Measurements from ENCODE around the gene RGL2. TPM values are rescaled to one million over a fixed set of nuclear protein-coding genes. Genes with fewer than 3 reads are reported as not detected.

RGL2 gene
- total and polyA plus RNA-seq, 2 of the 13 experiments (the other 11 are each of a cell fraction or from before 2014, with no cell fraction given): 22.9 to 47.4 TPM

DNA sequence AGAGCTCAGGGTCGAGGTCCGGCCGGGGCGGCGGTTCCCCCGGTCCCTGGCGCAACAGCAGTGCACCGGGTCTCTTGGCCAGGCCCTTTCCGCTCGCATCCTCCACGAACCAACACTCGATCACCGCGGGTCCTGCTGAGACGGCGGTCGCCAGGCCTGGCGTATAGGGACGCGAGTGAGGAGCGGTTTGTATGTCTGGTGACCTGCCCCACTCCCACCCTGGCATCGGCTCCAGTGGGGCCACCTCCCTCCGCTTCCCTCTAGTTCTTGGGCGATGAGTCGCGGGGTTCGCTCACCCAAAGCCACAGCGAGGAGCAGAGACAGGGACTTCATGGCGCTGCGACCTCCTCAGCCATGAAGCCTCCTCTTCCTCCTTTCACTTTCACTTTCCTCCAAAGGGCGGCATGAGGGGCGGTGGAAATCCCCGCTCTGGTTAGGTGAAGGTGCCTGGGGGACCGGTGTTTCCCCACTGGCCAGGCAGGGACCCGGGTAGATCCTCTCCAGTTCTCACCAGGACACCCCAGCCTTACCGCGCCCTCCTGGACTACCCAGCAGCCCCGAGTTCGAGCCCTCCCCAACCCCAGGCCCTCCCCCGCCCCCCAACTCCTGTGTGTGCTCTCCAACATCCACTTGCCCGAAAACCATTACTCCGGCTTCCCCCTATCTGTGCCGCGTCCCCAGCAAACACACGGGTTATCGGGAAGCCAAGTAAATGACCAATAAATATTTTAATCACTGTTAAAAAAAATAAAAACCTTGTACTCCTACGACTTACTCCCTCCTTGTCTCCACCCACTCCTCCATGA is 15.2 kb upstream of the RGL2 start, which contains the start of gene TAPBP (continued):
- TF ChIP-seq ZNF567 (CRISPR knock-in tag; IDR thresholded peaks at IDR 0.05; ENCODE audit: borderline replicate concordance): no peak; the same call in 1 of the 2 replicates
- TF ChIP-seq, protein P1, sequence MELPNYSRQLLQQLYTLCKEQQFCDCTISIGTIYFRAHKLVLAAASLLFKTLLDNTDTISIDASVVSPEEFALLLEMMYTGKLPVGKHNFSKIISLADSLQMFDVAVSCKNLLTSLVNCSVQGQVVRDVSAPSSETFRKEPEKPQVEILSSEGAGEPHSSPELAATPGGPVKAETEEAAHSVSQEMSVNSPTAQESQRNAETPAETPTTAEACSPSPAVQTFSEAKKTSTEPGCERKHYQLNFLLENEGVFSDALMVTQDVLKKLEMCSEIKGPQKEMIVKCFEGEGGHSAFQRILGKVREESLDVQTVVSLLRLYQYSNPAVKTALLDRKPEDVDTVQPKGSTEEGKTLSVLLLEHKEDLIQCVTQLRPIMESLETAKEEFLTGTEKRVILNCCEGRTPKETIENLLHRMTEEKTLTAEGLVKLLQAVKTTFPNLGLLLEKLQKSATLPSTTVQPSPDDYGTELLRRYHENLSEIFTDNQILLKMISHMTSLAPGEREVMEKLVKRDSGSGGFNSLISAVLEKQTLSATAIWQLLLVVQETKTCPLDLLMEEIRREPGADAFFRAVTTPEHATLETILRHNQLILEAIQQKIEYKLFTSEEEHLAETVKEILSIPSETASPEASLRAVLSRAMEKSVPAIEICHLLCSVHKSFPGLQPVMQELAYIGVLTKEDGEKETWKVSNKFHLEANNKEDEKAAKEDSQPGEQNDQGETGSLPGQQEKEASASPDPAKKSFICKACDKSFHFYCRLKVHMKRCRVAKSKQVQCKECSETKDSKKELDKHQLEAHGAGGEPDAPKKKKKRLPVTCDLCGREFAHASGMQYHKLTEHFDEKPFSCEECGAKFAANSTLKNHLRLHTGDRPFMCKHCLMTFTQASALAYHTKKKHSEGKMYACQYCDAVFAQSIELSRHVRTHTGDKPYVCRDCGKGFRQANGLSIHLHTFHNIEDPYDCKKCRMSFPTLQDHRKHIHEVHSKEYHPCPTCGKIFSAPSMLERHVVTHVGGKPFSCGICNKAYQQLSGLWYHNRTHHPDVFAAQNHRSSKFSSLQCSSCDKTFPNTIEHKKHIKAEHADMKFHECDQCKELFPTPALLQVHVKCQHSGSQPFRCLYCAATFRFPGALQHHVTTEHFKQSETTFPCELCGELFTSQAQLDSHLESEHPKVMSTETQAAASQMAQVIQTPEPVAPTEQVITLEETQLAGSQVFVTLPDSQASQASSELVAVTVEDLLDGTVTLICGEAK (IDR thresholded peaks at IDR 0.05): no peak
- TF ChIP-seq, protein P1 (CRISPR knock-in tag; IDR thresholded peaks at IDR 0.05): peak; percentile 57; the same call in 1 of the 2 replicates
- TF ChIP-seq ZNF781 (CRISPR knock-in tag; IDR thresholded peaks at IDR 0.05; ENCODE audit: borderline replicate concordance, not compliant biosample characterization): no peak
- TF ChIP-seq SIN3A (IDR thresholded peaks at IDR 0.05; ENCODE audit: borderline replicate concordance, low read depth, low read length): peak; percentile 22; the same call in 1 of the 2 replicates
- TF ChIP-seq, protein P2, sequence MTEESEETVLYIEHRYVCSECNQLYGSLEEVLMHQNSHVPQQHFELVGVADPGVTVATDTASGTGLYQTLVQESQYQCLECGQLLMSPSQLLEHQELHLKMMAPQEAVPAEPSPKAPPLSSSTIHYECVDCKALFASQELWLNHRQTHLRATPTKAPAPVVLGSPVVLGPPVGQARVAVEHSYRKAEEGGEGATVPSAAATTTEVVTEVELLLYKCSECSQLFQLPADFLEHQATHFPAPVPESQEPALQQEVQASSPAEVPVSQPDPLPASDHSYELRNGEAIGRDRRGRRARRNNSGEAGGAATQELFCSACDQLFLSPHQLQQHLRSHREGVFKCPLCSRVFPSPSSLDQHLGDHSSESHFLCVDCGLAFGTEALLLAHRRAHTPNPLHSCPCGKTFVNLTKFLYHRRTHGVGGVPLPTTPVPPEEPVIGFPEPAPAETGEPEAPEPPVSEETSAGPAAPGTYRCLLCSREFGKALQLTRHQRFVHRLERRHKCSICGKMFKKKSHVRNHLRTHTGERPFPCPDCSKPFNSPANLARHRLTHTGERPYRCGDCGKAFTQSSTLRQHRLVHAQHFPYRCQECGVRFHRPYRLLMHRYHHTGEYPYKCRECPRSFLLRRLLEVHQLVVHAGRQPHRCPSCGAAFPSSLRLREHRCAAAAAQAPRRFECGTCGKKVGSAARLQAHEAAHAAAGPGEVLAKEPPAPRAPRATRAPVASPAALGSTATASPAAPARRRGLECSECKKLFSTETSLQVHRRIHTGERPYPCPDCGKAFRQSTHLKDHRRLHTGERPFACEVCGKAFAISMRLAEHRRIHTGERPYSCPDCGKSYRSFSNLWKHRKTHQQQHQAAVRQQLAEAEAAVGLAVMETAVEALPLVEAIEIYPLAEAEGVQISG (CRISPR knock-in tag; IDR thresholded peaks at IDR 0.05): peak; percentile 60
- 0 out of 2 replicates have a peak, but pooled peaks have one; percentile 63 for TF ChIP-seq ZZZ3 (CRISPR knock-in tag; IDR thresholded peaks at IDR 0.05; ENCODE audit: borderline replicate concordance)
- 0 out of 2 replicates have a peak, but pooled peaks have one; percentile 52 for TF ChIP-seq ZNF746 (CRISPR knock-in tag; IDR thresholded peaks at IDR 0.05)
- TF ChIP-seq ATF7-NPFF (CRISPR knock-in tag; IDR thresholded peaks at IDR 0.05; ENCODE audit: low read depth): peak; percentile 53; the same call in 1 of the 2 replicates
- TF ChIP-seq FOXC1 (CRISPR knock-in tag; IDR thresholded peaks at IDR 0.05; ENCODE audit: borderline replicate concordance): 0 out of 2 replicates have a peak, but pooled peaks have one; percentile 16
- TF ChIP-seq ARNTL (CRISPR knock-in tag; IDR thresholded peaks at IDR 0.05): no peak; the same call in 1 of the 2 replicates
- peak; percentile 94 for TF ChIP-seq AGO1 (IDR thresholded peaks at IDR 0.05; ENCODE audit: low read depth, low read length, poor library complexity, severe bottlenecking)
- TF ChIP-seq KMT2A (CRISPR knock-in tag; IDR thresholded peaks at IDR 0.05): peak; percentile 95
- TF ChIP-seq FOXO1 (CRISPR knock-in tag; IDR thresholded peaks at IDR 0.05): 0 out of 2 replicates have a peak, but pooled peaks have one; percentile 6
- no peak for TF ChIP-seq MBNL3 (CRISPR knock-in tag; conservative IDR thresholded peaks at IDR 0.05)
- TF ChIP-seq ESRRA (CRISPR knock-in tag; IDR thresholded peaks at IDR 0.05; ENCODE audit: low read depth): peak; percentile 39; the same call in 1 of the 2 replicates
- TF ChIP-seq KAT7 (CRISPR knock-in tag; IDR thresholded peaks at IDR 0.05; ENCODE audit: borderline replicate concordance): peak; percentile 89

Data from HepG2 (cell line).